ENCODE data around the gene TJP3. TPM values are rescaled to one million over a fixed set of nuclear protein-coding genes. Genes with fewer than 3 reads are reported as not detected.

The TJP3 gene
- total RNA-seq, 1 experiment from 2014 or later, result 1.6 TPM

GRCh38 chr19:3769494-3769893 lies 61.3 kb downstream of the TJP3 start:
- no peak for DNase-seq (ENCODE audit: unreplicated experiment)
- intact Hi-C loops (cut with micrococcal nuclease), result loop anchor here (10.0 kb wide), 1 partner anchor 55 kb away; no protein-coding TSS in a partner anchor
- H3K36me3 Mint-ChIP-seq (ENCODE audit: insufficient read depth, unreplicated experiment), result peaks cover 14% of the 10 kb centered on the region
- no TSS peak for BruUV-seq (replicated peaks)
- no peaks in the 10 kb centered on the region for H3K4me1 Mint-ChIP-seq (ENCODE audit: insufficient read depth, unreplicated experiment)
- no peaks in the 10 kb centered on the region for H3K9me3 Mint-ChIP-seq (ENCODE audit: unreplicated experiment)
- no peak overlapping the region for H3K4me3 Mint-ChIP-seq (ENCODE audit: unreplicated experiment)
- POLR2A ChIA-PET, result no interaction called here
- CTCF ChIA-PET, result interaction anchor here (0.7 kb wide), 1 partner anchor 93 kb away, joined by 3 read pairs; no protein-coding TSS in a partner anchor
- no peak overlapping the region for H3K27ac Mint-ChIP-seq (ENCODE audit: low read depth, unreplicated experiment)
- no peak for TF ChIP-seq CTCF (IDR thresholded peaks at IDR 0.05; ENCODE audit: unreplicated experiment)
- H3K27me3 Mint-ChIP-seq (ENCODE audit: insufficient read depth, unreplicated experiment), result no peaks in the 10 kb centered on the region

GRCh38 chr19:3770136-3770999 lies 62.2 kb downstream of the TJP3 start:
- Mint-ChIP-seq H3K4me3 (ENCODE audit: unreplicated experiment) (no peak overlapping the region), H3K9me3 (ENCODE audit: unreplicated experiment) (no peaks in the 10 kb centered on the region), H3K27me3 (ENCODE audit: insufficient read depth, unreplicated experiment) (no peaks in the 10 kb centered on the region), H3K4me1 (ENCODE audit: insufficient read depth, unreplicated experiment) (no peaks in the 10 kb centered on the region), H3K36me3 (ENCODE audit: insufficient read depth, unreplicated experiment) (peaks cover 11% of the 10 kb centered on the region), H3K27ac (ENCODE audit: low read depth, unreplicated experiment) (no peak overlapping the region)
- no peak for TF ChIP-seq CTCF (IDR thresholded peaks at IDR 0.05; ENCODE audit: unreplicated experiment)
- BruUV-seq (replicated peaks), result no TSS peak
- no peak for DNase-seq (ENCODE audit: unreplicated experiment)
- CTCF ChIA-PET, result interaction anchor here (0.6 to 0.7 kb wide), 2 partner anchors 93 to 103 kb away, joined by 3 to 4 read pairs; no protein-coding TSS in a partner anchor
- intact Hi-C loops (cut with micrococcal nuclease), result no loop called here
- POLR2A ChIA-PET, result interaction anchor here (1.4 kb wide), 1 partner anchor 8 kb away, joined by 6 read pairs; the partner anchor contains the start of genes APBA3 and MRPL54

- Mint-ChIP-seq H3K27ac (ENCODE audit: low read depth, unreplicated experiment) (no peak overlapping the region), H3K27me3 (ENCODE audit: insufficient read depth, unreplicated experiment) (no peaks in the 10 kb centered on the region), H3K4me1 (ENCODE audit: insufficient read depth, unreplicated experiment) (no peaks in the 10 kb centered on the region), H3K4me3 (ENCODE audit: unreplicated experiment) (no peak overlapping the region), H3K9me3 (ENCODE audit: unreplicated experiment) (peaks cover 2% of the 10 kb centered on the region), H3K36me3 (ENCODE audit: insufficient read depth, unreplicated experiment) (peaks cover 2% of the 10 kb centered on the region)
- BruUV-seq (replicated peaks), result no TSS peak
- TF ChIP-seq CTCF (IDR thresholded peaks at IDR 0.05; ENCODE audit: unreplicated experiment), result no peak
- POLR2A ChIA-PET, result interaction anchor here (1.4 kb wide), 1 partner anchor 9 kb away, joined by 6 read pairs; the partner anchor contains the start of genes APBA3 and MRPL54
- intact Hi-C loops (cut with micrococcal nuclease), result no loop called here
- CTCF ChIA-PET, result interaction anchor here (0.6 kb wide), 1 partner anchor 104 kb away, joined by 4 read pairs; no protein-coding TSS in a partner anchor
- DNase-seq (ENCODE audit: unreplicated experiment), result no peak
These were observed 63.1 kb downstream of the TJP3 start for GRCh38 chr19:3771000-3771905.
